ENCODE results near the gene DCDC1.

The DCDC1 gene

DNA sequence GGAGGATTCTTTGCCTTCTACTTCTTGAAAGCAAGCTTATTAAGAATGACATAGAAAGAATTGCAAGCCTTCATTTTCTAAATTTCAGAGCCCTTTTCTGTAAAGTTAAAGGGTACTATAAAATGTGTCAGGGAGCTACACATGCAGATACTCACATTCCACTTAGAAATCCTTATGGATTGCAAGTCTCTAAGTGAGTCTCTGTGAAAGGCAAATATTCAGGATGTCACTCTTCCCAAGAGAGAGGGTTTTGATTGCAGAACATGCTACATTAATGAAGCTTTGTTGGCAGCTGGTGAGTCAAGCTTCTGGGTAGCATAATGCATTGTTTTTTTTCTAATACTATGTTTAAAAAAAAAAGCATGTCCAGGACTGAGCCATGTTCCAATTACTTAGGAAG, 369.2 kb downstream of the DCDC1 start:
- no peak overlapping the region for H3K4me3 ChIP-seq (ENCODE audit: control insufficient read depth, low read depth, low read length)
- no peak for DNase-seq (ENCODE audit: low read depth)
- TF ChIP-seq, protein P1, sequence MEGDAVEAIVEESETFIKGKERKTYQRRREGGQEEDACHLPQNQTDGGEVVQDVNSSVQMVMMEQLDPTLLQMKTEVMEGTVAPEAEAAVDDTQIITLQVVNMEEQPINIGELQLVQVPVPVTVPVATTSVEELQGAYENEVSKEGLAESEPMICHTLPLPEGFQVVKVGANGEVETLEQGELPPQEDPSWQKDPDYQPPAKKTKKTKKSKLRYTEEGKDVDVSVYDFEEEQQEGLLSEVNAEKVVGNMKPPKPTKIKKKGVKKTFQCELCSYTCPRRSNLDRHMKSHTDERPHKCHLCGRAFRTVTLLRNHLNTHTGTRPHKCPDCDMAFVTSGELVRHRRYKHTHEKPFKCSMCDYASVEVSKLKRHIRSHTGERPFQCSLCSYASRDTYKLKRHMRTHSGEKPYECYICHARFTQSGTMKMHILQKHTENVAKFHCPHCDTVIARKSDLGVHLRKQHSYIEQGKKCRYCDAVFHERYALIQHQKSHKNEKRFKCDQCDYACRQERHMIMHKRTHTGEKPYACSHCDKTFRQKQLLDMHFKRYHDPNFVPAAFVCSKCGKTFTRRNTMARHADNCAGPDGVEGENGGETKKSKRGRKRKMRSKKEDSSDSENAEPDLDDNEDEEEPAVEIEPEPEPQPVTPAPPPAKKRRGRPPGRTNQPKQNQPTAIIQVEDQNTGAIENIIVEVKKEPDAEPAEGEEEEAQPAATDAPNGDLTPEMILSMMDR (IDR thresholded peaks at IDR 0.05; ENCODE audit: control insufficient read depth, insufficient read depth, low read depth, low read length, missing control alignments): no peak

DNA sequence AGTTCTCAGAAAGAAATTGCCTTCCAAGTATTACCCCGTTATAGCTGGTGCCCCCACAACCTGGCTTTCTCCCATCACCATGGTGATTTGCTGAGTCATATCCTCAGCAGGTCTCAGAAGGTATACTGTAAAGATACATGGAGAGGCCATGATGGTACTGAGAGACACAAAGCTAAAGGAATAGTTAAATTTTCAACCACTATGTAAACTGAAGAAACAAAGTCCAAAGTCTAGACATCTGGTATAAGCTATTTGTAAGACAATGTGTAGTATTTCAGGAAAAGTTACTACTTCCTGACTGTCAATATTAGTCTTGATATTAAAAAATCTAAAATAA, 377.1 kb downstream of the DCDC1 start:
- no peak overlapping the region for H3K4me3 ChIP-seq (ENCODE audit: control insufficient read depth, low read depth, low read length)
- no peak for DNase-seq (ENCODE audit: low read depth)
- TF ChIP-seq, protein P1 (IDR thresholded peaks at IDR 0.05; ENCODE audit: control insufficient read depth, insufficient read depth, low read depth, low read length, missing control alignments): no peak

GRCh38 chr11:30991802-30992512, 377.6 kb downstream of the DCDC1 start:
- TF ChIP-seq, protein P1 (IDR thresholded peaks at IDR 0.05; ENCODE audit: control insufficient read depth, insufficient read depth, low read depth, low read length, missing control alignments): no peak
- no peak for DNase-seq (ENCODE audit: low read depth)
- H3K4me3 ChIP-seq (ENCODE audit: control insufficient read depth, low read depth, low read length): no peak overlapping the region

GRCh38 chr11:30991376-30991775, 378.2 kb downstream of the DCDC1 start:
- TF ChIP-seq, protein P1 (IDR thresholded peaks at IDR 0.05; ENCODE audit: control insufficient read depth, insufficient read depth, low read depth, low read length, missing control alignments): no peak
- DNase-seq (ENCODE audit: low read depth): no peak
- H3K4me3 ChIP-seq (ENCODE audit: control insufficient read depth, low read depth, low read length): no peak overlapping the region

GRCh38 chr11:30990625-30991296, 378.8 kb downstream of the DCDC1 start:
- no peak overlapping the region for H3K4me3 ChIP-seq (ENCODE audit: control insufficient read depth, low read depth, low read length)
- DNase-seq (ENCODE audit: low read depth): no peak
- TF ChIP-seq, protein P1 (IDR thresholded peaks at IDR 0.05; ENCODE audit: control insufficient read depth, insufficient read depth, low read depth, low read length, missing control alignments): no peak

DNA sequence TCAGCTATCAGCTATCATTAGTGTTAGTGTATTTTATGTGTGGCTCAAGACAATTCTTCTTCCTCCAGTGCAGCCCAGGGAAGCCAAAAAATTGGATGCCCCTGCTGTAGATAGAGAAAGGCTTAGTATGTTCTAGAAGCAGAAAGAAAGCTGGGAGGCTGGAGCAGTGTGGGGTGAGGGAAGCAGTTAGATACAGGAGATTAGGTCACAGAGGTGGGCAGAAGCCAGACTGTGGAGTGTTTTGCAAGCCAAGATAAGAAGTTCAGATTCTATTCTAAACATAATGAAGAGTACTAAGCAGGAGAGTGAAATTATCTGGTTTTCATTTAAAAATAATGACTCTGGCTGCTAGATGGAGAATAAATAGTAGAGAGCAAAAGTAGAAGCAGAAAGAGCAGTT, 381.7 kb downstream of the DCDC1 start:
- H3K4me3 ChIP-seq (ENCODE audit: control insufficient read depth, low read depth, low read length): no peak overlapping the region
- no peak for DNase-seq (ENCODE audit: low read depth)
- TF ChIP-seq, protein P1 (IDR thresholded peaks at IDR 0.05; ENCODE audit: control insufficient read depth, insufficient read depth, low read depth, low read length, missing control alignments): no peak
